Measurements from ENCODE around the gene RASSF1.

RASSF1 gene

DNA sequence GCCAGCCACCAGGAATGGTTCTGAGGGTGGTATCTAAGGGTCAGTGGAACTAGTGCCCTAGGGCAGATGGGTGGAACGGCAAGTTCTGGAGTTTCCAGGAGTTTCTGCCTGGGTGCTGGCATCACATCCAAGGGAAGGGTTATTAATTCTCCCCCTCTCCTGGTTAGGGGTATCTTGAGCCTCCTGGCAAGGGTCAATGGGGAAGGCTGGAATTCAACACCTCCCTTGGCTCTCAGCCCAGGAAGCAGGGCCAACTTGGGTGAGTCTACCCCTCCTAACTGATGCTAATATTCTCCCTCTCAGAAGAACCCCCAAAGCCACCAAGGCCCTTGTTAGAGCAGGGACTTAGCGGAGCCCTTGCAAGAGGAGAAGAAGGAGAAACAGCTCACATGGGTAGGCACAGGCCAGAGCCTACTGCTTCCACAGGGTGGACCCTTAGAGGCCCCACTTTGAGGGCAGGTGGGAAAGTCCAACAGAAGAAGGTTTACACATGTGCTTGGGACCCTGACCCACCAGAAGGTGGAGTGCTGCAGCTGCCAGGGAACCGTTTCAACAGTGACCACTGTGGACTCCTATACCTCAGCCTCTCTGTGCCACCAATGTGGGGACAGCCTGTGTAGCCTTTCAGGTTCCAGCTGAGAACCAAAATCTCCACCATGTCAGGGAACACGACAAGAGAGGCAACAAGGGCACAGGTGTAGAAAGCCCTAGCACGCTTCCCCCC lies 15.4 kb upstream of the RASSF1 start:
- Histone ChIP-seq H2AK5ac (ENCODE audit: low read length) (no peak overlapping the region), H3K56ac (ENCODE audit: low read length) (no peak overlapping the region), H3K4me3 (ENCODE audit: low read length) (no peak overlapping the region), H3K27ac (ENCODE audit: low read depth, low read length) (no peak overlapping the region), H3K4me1 (ENCODE audit: control insufficient read depth, low read depth, low read length) (peaks cover 21% of the 10 kb centered on the region), H3K23ac (ENCODE audit: low read length) (no peak overlapping the region), H4K5ac (ENCODE audit: low read length) (no peak overlapping the region), H3K18ac (ENCODE audit: low read length) (no peak overlapping the region), H2BK5ac (ENCODE audit: low read length) (no peak overlapping the region), H3K36me3 (ENCODE audit: control insufficient read depth, insufficient read depth, low read length) (peaks cover 3% of the 10 kb centered on the region), H2BK120ac (ENCODE audit: low read depth, low read length) (no peak overlapping the region), H4K8ac (ENCODE audit: low read depth, low read length) (no peak overlapping the region), H2BK15ac (replicated peaks; ENCODE audit: low read depth) (no peak overlapping the region), H3K4me2 (ENCODE audit: low read length) (no peak overlapping the region), H3K79me1 (ENCODE audit: low read length) (peaks cover 28% of the 10 kb centered on the region), H3K9ac (ENCODE audit: low read length) (no peak overlapping the region), H3K27me3 (ENCODE audit: insufficient read depth, low read length, poor library complexity) (no peaks in the 10 kb centered on the region), H3K79me2 (ENCODE audit: control insufficient read depth, insufficient read depth, low read length) (peaks cover 17% of the 10 kb centered on the region), H3K4ac (ENCODE audit: low read depth, low read length) (no peak overlapping the region)
- WGBS (ENCODE audit: extremely low coverage, insufficient coverage, low lambda C conversion rate), result no CpG with 5 or more reads among the region's 5 CpGs
- no peak for DNase-seq

- DNase-seq, result no peak
- Histone ChIP-seq H3K4ac (ENCODE audit: low read depth, low read length) (no peak overlapping the region), H4K5ac (ENCODE audit: low read length) (no peak overlapping the region), H3K79me2 (ENCODE audit: control insufficient read depth, insufficient read depth, low read length) (peaks cover 17% of the 10 kb centered on the region), H2BK15ac (replicated peaks; ENCODE audit: low read depth) (no peak overlapping the region), H3K4me1 (ENCODE audit: control insufficient read depth, low read depth, low read length) (peaks cover 26% of the 10 kb centered on the region), H3K36me3 (ENCODE audit: control insufficient read depth, insufficient read depth, low read length) (peaks cover 3% of the 10 kb centered on the region), H4K8ac (ENCODE audit: low read depth, low read length) (no peak overlapping the region), H3K23ac (ENCODE audit: low read length) (no peak overlapping the region), H3K18ac (ENCODE audit: low read length) (no peak overlapping the region), H2BK5ac (ENCODE audit: low read length) (no peak overlapping the region), H3K56ac (ENCODE audit: low read length) (no peak overlapping the region), H3K27ac (ENCODE audit: low read depth, low read length) (no peak overlapping the region), H3K27me3 (ENCODE audit: insufficient read depth, low read length, poor library complexity) (no peaks in the 10 kb centered on the region), H3K4me3 (ENCODE audit: low read length) (no peak overlapping the region), H3K9ac (ENCODE audit: low read length) (no peak overlapping the region), H3K79me1 (ENCODE audit: low read length) (peaks cover 28% of the 10 kb centered on the region), H2AK5ac (ENCODE audit: low read length) (no peak overlapping the region), H2BK120ac (ENCODE audit: low read depth, low read length) (no peak overlapping the region), H3K4me2 (ENCODE audit: low read length) (no peak overlapping the region)
- no CpG with 5 or more reads among the region's 7 CpGs for WGBS (ENCODE audit: extremely low coverage, insufficient coverage, low lambda C conversion rate)
Measured at GRCh38 chr3:50354850-50355249, 14.2 kb upstream of the RASSF1 start.

- Histone ChIP-seq H3K27ac (ENCODE audit: low read depth, low read length) (no peak overlapping the region), H2BK120ac (ENCODE audit: low read depth, low read length) (no peak overlapping the region), H3K4me2 (ENCODE audit: low read length) (no peak overlapping the region), H3K36me3 (ENCODE audit: control insufficient read depth, insufficient read depth, low read length) (peaks cover 3% of the 10 kb centered on the region), H4K8ac (ENCODE audit: low read depth, low read length) (no peak overlapping the region), H4K5ac (ENCODE audit: low read length) (no peak overlapping the region), H2BK5ac (ENCODE audit: low read length) (no peak overlapping the region), H3K18ac (ENCODE audit: low read length) (no peak overlapping the region), H3K79me2 (ENCODE audit: control insufficient read depth, insufficient read depth, low read length) (peaks cover 17% of the 10 kb centered on the region), H3K79me1 (ENCODE audit: low read length) (peaks cover 28% of the 10 kb centered on the region), H3K27me3 (ENCODE audit: insufficient read depth, low read length, poor library complexity) (no peaks in the 10 kb centered on the region), H3K4me3 (ENCODE audit: low read length) (no peak overlapping the region), H3K9ac (ENCODE audit: low read length) (no peak overlapping the region), H3K23ac (ENCODE audit: low read length) (no peak overlapping the region), H3K4ac (ENCODE audit: low read depth, low read length) (no peak overlapping the region), H2AK5ac (ENCODE audit: low read length) (no peak overlapping the region), H3K4me1 (ENCODE audit: control insufficient read depth, low read depth, low read length) (peaks cover 23% of the 10 kb centered on the region), H2BK15ac (replicated peaks; ENCODE audit: low read depth) (no peak overlapping the region), H3K56ac (ENCODE audit: low read length) (no peak overlapping the region)
- no peak for DNase-seq
- WGBS (ENCODE audit: extremely low coverage, insufficient coverage, low lambda C conversion rate), result no CpG with 5 or more reads among the region's 5 CpGs
Measured at GRCh38 chr3:50354186-50354764, 13.6 kb upstream of the RASSF1 start.

DNA sequence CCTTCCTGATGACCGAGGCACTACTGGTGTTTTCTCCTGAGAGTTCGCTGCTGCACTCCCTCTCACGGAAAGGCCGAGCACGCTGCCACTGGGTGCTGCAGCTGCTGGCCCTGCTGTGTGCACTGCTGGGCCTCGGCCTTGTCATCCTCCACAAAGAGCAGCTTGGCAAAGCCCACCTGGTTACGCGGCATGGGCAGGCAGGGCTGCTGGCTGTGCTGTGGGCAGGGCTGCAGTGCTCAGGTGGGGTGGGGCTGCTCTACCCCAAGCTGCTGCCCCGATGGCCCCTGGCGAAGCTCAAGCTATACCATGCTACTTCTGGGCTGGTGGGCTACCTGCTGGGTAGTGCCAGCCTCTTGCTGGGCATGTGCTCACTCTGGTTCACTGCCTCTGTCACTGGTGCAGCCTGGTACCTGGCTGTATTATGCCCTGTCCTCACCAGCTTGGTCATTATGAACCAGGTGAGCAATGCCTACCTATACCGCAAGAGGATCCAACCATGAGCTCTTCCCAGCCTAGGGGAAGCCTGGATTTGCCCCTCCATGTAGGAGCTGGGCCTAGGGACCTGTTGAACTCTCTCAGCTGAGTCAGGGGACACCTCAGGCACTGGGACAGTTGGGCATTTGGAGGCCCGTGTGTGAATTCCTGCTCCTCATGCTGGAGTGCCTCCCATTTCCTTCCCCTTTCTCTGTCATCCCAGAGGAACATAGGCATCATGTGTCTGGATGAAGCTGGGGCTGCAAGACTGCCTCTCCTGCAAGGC lies 12.8 kb upstream of the RASSF1 start:
- H3K4me1 ChIP-seq (ENCODE audit: control insufficient read depth, low read depth, low read length), result peaks cover 22% of the 10 kb centered on the region
- H3K4me3 ChIP-seq (ENCODE audit: low read length), result no peak overlapping the region
- H3K27ac ChIP-seq (ENCODE audit: low read depth, low read length), result no peak overlapping the region
- no peak overlapping the region for H2BK15ac ChIP-seq (replicated peaks; ENCODE audit: low read depth)
- no peak overlapping the region for H4K5ac ChIP-seq (ENCODE audit: low read length)
- H3K79me2 ChIP-seq (ENCODE audit: control insufficient read depth, insufficient read depth, low read length), result peaks cover 13% of the 10 kb centered on the region
- no peak for DNase-seq
- H3K36me3 ChIP-seq (ENCODE audit: control insufficient read depth, insufficient read depth, low read length), result peaks cover 3% of the 10 kb centered on the region
- H2BK120ac ChIP-seq (ENCODE audit: low read depth, low read length), result no peak overlapping the region
- H4K8ac ChIP-seq (ENCODE audit: low read depth, low read length), result no peak overlapping the region
- H3K79me1 ChIP-seq (ENCODE audit: low read length), result peaks cover 23% of the 10 kb centered on the region
- H3K27me3 ChIP-seq (ENCODE audit: insufficient read depth, low read length, poor library complexity), result no peaks in the 10 kb centered on the region
- no peak overlapping the region for H3K4me2 ChIP-seq (ENCODE audit: low read length)
- WGBS (ENCODE audit: extremely low coverage, insufficient coverage, low lambda C conversion rate), result no CpG with 5 or more reads among the region's 12 CpGs
- no peak overlapping the region for H2AK5ac ChIP-seq (ENCODE audit: low read length)
- no peak overlapping the region for H3K9ac ChIP-seq (ENCODE audit: low read length)
- no peak overlapping the region for H3K18ac ChIP-seq (ENCODE audit: low read length)
- no peak overlapping the region for H3K23ac ChIP-seq (ENCODE audit: low read length)
- H3K4ac ChIP-seq (ENCODE audit: low read depth, low read length), result no peak overlapping the region
- no peak overlapping the region for H3K56ac ChIP-seq (ENCODE audit: low read length)
- H2BK5ac ChIP-seq (ENCODE audit: low read length), result no peak overlapping the region

- Histone ChIP-seq H3K4me1 (ENCODE audit: control insufficient read depth, low read depth, low read length) (peaks cover 18% of the 10 kb centered on the region), H3K36me3 (ENCODE audit: control insufficient read depth, insufficient read depth, low read length) (peaks cover 3% of the 10 kb centered on the region), H3K18ac (ENCODE audit: low read length) (no peak overlapping the region), H3K79me1 (ENCODE audit: low read length) (peaks cover 17% of the 10 kb centered on the region), H3K4me2 (ENCODE audit: low read length) (no peak overlapping the region), H3K79me2 (ENCODE audit: control insufficient read depth, insufficient read depth, low read length) (peaks cover 7% of the 10 kb centered on the region), H3K4me3 (ENCODE audit: low read length) (no peak overlapping the region), H4K5ac (ENCODE audit: low read length) (no peak overlapping the region), H4K8ac (ENCODE audit: low read depth, low read length) (no peak overlapping the region), H3K27ac (ENCODE audit: low read depth, low read length) (no peak overlapping the region), H2BK5ac (ENCODE audit: low read length) (no peak overlapping the region), H2BK15ac (replicated peaks; ENCODE audit: low read depth) (no peak overlapping the region), H3K9ac (ENCODE audit: low read length) (no peak overlapping the region), H2AK5ac (ENCODE audit: low read length) (no peak overlapping the region), H3K23ac (ENCODE audit: low read length) (no peak overlapping the region), H2BK120ac (ENCODE audit: low read depth, low read length) (no peak overlapping the region), H3K27me3 (ENCODE audit: insufficient read depth, low read length, poor library complexity) (no peaks in the 10 kb centered on the region), H3K56ac (ENCODE audit: low read length) (no peak overlapping the region), H3K4ac (ENCODE audit: low read depth, low read length) (no peak overlapping the region)
- DNase-seq, result no peak
- no CpG with 5 or more reads among the region's 2 CpGs for WGBS (ENCODE audit: extremely low coverage, insufficient coverage, low lambda C conversion rate)
Measured at GRCh38 chr3:50352781-50353180, 12.1 kb upstream of the RASSF1 start.
